HepG2 (cell line): ENCODE results near the gene ZNF367. TPM values are rescaled to one million over a fixed set of nuclear protein-coding genes. Genes with fewer than 3 reads are reported as not detected.

Source experiments
- ARID4A ChIP-seq: sonication (generic); formaldehyde crosslinking; IDR thresholded peaks from 2 replicates; pipeline ENCODE4 v1.5.0; 2020; ENCODE audit warnings: mild to moderate bottlenecking, missing genetic modification reagents, borderline replicate concordance
- ARID5B ChIP-seq: IDR thresholded peaks from 2 replicates; pipeline ENCODE4 v1.4.0; 2020; ENCODE audit warnings: mild to moderate bottlenecking, missing genetic modification reagents
- ATF7-NPFF ChIP-seq: sonication (generic); formaldehyde crosslinking; IDR thresholded peaks from 2 replicates; pipeline ENCODE4 v1.8.1; 2023; ENCODE audit warnings: mild to moderate bottlenecking, low read depth, missing genetic modification reagents, moderate library complexity
- GLI4 ChIP-seq: sonication (generic); formaldehyde crosslinking; IDR thresholded peaks from 2 replicates; pipeline ENCODE4 v1.5.1; 2020; ENCODE audit warnings: missing genetic modification reagents, mild to moderate bottlenecking, moderate library complexity, borderline replicate concordance
- GRHL1 ChIP-seq: sonication (generic); formaldehyde crosslinking; conservative IDR thresholded peaks from 2 replicates; pipeline ENCODE4 v1.8.0; 2022; ENCODE audit warnings: missing genetic modification reagents
- NFATC3 ChIP-seq: sonication (generic); formaldehyde crosslinking; IDR thresholded peaks from 2 replicates; pipeline ENCODE4 v1.5.1; 2020; ENCODE audit warnings: mild to moderate bottlenecking, missing genetic modification reagents
- NFRKB ChIP-seq: fragments of 450-650 bp; IDR thresholded peaks from 2 replicates; pipeline ENCODE4 v1.6.1; 2017
- PPARG ChIP-seq: conservative IDR thresholded peaks from 2 replicates; pipeline ENCODE4 v1.6.1; 2016; ENCODE audit warnings: missing biosample characterization, missing genetic modification reagents
- RARA ChIP-seq: IDR thresholded peaks from 2 replicates; pipeline ENCODE4 v1.6.1; 2016; ENCODE audit warnings: missing genetic modification reagents, missing compliant biosample characterization
- RNF2 ChIP-seq: fragments of 450-650 bp; conservative IDR thresholded peaks from 2 replicates; pipeline ENCODE4 v1.6.1; 2016; ENCODE audit warnings: low read depth
- TBL1XR1 ChIP-seq: fragments of 150-350 bp; IDR thresholded peaks from 2 replicates; pipeline ENCODE4 v1.6.1; 2014; ENCODE audit warnings: borderline replicate concordance, low read length; ENCODE audit not compliant: partially characterized antibody
- TFDP2 ChIP-seq: sonication (generic); formaldehyde crosslinking; IDR thresholded peaks from 2 replicates; pipeline ENCODE4 v1.4.0; 2020; ENCODE audit warnings: missing genetic modification reagents
- ZHX1 ChIP-seq: sonication (generic); formaldehyde crosslinking; IDR thresholded peaks from 2 replicates; pipeline ENCODE4 v1.8.1; 2022; ENCODE audit warnings: low read depth, mild to moderate bottlenecking, missing genetic modification reagents
- polyA plus RNA-seq, 8 experiments: library from polyadenylated mRNA; depleted of rRNA in 3 of 8; stranded (reverse) in 7 of 8; unstranded in 1 of 8; fragments of >200 nt; fragmentation: Illumina TruSeq in 4 of 8; extraction: Trizol in 4 of 8; gene quantifications; 2 replicates each; pipeline versions ENCODE4 v1.2.1 to v1.2.3, GENCODE V29; 2011 to 2016; ENCODE audit warnings: low read depth in 4 of 8, missing spikeins in 1 of 8, mixed read lengths in 1 of 8; ENCODE audit not compliant: insufficient read depth in 1 of 8
- total RNA-seq, 5 experiments: library from RNA; depleted of rRNA; stranded (reverse); fragments of >200 nt; fragmentation: Illumina TruSeq; extraction: Trizol; gene quantifications; 2 replicates each; pipeline ENCODE4 v1.2.3, GENCODE V29; 2016; ENCODE audit warnings: low read depth in 1 of 5

Gene ZNF367
- total and polyA plus RNA-seq, 2 of the 13 experiments (the other 11 are each of a cell fraction or from before 2014, with no cell fraction given): 2.9 to 7.7 TPM

GRCh38 chr9:96391021-96391765 lies 27.0 kb downstream of the ZNF367 start (continued):
- no peak for TF ChIP-seq GRHL1 (CRISPR knock-in tag)
- peak; percentile 79; the same call in 1 of the 2 replicates for TF ChIP-seq ARID4A (CRISPR knock-in tag)
- peak; percentile 75 for TF ChIP-seq RARA (CRISPR knock-in tag)
- no peak; the same call in 1 of the 2 replicates for TF ChIP-seq PPARG (CRISPR knock-in tag)
- TF ChIP-seq RNF2: peak; percentile 68; the same call in 1 of the 2 replicates
- peak; percentile 90 for TF ChIP-seq ZHX1 (CRISPR knock-in tag)
- TF ChIP-seq TBL1XR1: peak; percentile 56
- no peak for TF ChIP-seq NFRKB
- peak; percentile 41; the same call in 1 of the 2 replicates for TF ChIP-seq TFDP2 (CRISPR knock-in tag)
- TF ChIP-seq GLI4 (CRISPR knock-in tag): no peak
- TF ChIP-seq ARID5B: peak; percentile 93
- TF ChIP-seq ATF7-NPFF (CRISPR knock-in tag): no peak
- no peak for TF ChIP-seq NFATC3 (CRISPR knock-in tag)
